ENCODE results near the gene NPL.

DNA sequence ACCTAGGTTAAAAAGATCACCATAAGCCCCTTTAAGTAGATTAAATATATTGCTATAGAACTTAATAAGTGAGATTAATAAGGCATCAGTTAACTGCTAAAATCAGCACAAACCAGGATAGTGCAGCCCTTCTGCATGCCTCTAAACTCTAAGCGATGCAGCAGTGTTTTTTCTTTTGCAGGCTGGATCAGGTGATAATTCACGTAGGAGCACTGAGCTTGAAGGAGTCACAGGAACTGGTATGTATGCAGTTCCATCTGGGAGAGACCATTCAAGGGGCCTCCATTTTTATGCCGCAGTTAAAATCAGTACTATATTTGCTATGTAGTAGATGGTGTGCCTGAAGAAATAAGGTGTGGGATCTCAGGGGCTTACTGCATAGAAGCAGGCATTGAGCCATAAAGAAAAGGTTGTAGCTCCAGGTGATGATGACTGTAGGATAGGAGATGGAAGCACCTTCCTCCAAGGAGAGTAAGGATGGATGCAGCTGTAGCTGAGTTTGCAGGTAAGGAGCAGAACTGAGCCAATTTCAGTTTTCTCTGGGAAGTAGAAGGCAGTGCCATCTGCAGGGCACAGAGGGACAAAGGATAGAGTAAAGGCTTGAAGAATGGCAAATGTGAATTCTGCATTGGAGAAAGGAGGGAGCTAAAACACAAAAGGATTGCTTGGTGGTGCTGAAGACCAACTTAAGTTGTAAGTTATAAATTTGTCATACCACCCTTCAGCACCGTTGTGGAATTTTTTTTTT is 22.6 kb downstream of the NPL start:
- TF ChIP-seq POLR2A (IDR thresholded peaks at IDR 0.05; ENCODE audit: low read length) = no peak
- no peak for TF ChIP-seq GATA1 (IDR thresholded peaks at IDR 0.05; ENCODE audit: low read depth, low read length)

Data from erythroblast (primary cell).